ENCODE results near the gene MET.

The MET gene

GRCh38 chr7:116647861-116648260 lies 24.1 kb upstream of the MET start:
- no peak for TF ChIP-seq ZNF302 (tag by site-specific recombination; IDR thresholded peaks at IDR 0.05; ENCODE audit: low read depth)
- no peak for TF ChIP-seq ZNF518A (tag by site-specific recombination; conservative IDR thresholded peaks at IDR 0.05; ENCODE audit: low read depth)
- TF ChIP-seq ZNF16 (tag by site-specific recombination; IDR thresholded peaks at IDR 0.05; ENCODE audit: low read depth): no peak
- no peak overlapping the region for H3K4me3 ChIP-seq (ENCODE audit: low read depth, low read length)
- no peaks in the 10 kb centered on the region for H3K9me3 ChIP-seq (ENCODE audit: control insufficient read depth, insufficient read depth, low read depth, low read length)
- ChIA-PET POLR2A (no interaction called here), CTCF (no interaction called here)
- H3K36me3 ChIP-seq (ENCODE audit: control insufficient read depth in 2 of 2, insufficient read depth in 1 of 2, low read length in 2 of 2): no peaks in the 10 kb centered on the region
- H3K4me1 ChIP-seq (ENCODE audit: control insufficient read depth, insufficient read depth, low read length): no peaks in the 10 kb centered on the region
- no peak overlapping the region for H3K27ac ChIP-seq (ENCODE audit: extremely low read depth, low read depth, low read length)

GRCh38 chr7:116650436-116650835 lies 21.6 kb upstream of the MET start:
- Histone ChIP-seq H3K27ac (ENCODE audit: extremely low read depth, low read depth, low read length) (no peak overlapping the region), H3K4me1 (ENCODE audit: control insufficient read depth, insufficient read depth, low read length) (no peaks in the 10 kb centered on the region), H3K9me3 (ENCODE audit: control insufficient read depth, insufficient read depth, low read depth, low read length) (no peaks in the 10 kb centered on the region), H3K4me3 (ENCODE audit: low read depth, low read length) (no peak overlapping the region), H3K36me3 (ENCODE audit: control insufficient read depth in 2 of 2, insufficient read depth in 1 of 2, low read length in 2 of 2) (no peaks in the 10 kb centered on the region)
- ChIA-PET POLR2A (no interaction called here), CTCF (interaction anchor here (0.6 to 0.8 kb wide), 2 partner anchors 10 to 59 kb away, joined by 3 read pairs; no protein-coding TSS in a partner anchor)
- TF ChIP-seq PRDM10 (tag by site-specific recombination; IDR thresholded peaks at IDR 0.05) (no peak), ZNF114 (tag by site-specific recombination; IDR thresholded peaks at IDR 0.05) (no peak), ZBTB48 (tag by site-specific recombination; IDR thresholded peaks at IDR 0.05) (no peak), KLF16 (tag by site-specific recombination; IDR thresholded peaks at IDR 0.05) (no peak), PRDM2 (tag by site-specific recombination; IDR thresholded peaks at IDR 0.05; ENCODE audit: borderline replicate concordance) (no peak), ZSCAN4 (tag by site-specific recombination; IDR thresholded peaks at IDR 0.05) (no peak), ZNF692 (tag by site-specific recombination; IDR thresholded peaks at IDR 0.05) (no peak), ZNF280C (tag by site-specific recombination; IDR thresholded peaks at IDR 0.05) (no peak), ZNF155 (tag by site-specific recombination; IDR thresholded peaks at IDR 0.05) (no peak), SETDB1 (IDR thresholded peaks at IDR 0.05; ENCODE audit: insufficient read length, low read length) (no peak), SP7 (tag by site-specific recombination; IDR thresholded peaks at IDR 0.05) (no peak), ZNF302 (tag by site-specific recombination; IDR thresholded peaks at IDR 0.05; ENCODE audit: low read depth) (no peak)

All from HEK293 (cell line).